Measurements from ENCODE around the gene ZNF23. TPM values are rescaled to one million over a fixed set of nuclear protein-coding genes. Genes with fewer than 3 reads are reported as not detected.
"Not testable (repeated sequence)": the region's sequence is repeated elsewhere in the genome, so short reads cannot be mapped to it uniquely, and the experiment has no call there.

The ZNF23 gene
- 10.9 TPM for total RNA-seq
- polyA plus RNA-seq (ENCODE audit: insufficient read depth in 1 of 8, insufficient read length in 8 of 8, low replicate concordance in 1 of 8), result 10 to 100 TPM in 6 of 8 donors, 1 to 10 TPM in 2; 8.8 to 11.2 (median 10.4) TPM
- long read RNA-seq, donor 1, full-length matches to known transcripts, result 2 of 2 reads
- long read RNA-seq, donor 1, partial matches to known transcripts, result 0 of 2 reads
- long read RNA-seq, donor 1, other reads (novel, unspliced or antisense), result 0 of 2 reads
- long read RNA-seq, donor 2, result 0 reads
- long read RNA-seq, donor 3, full-length matches to known transcripts, result 4 of 4 reads
- long read RNA-seq, donor 3, partial matches to known transcripts, result 0 of 4 reads
- long read RNA-seq, donor 3, other reads (novel, unspliced or antisense), result 0 of 4 reads
- long read RNA-seq, donor 4, full-length matches to known transcripts, result 4 of 4 reads
- long read RNA-seq, donor 4, partial matches to known transcripts, result 0 of 4 reads
- long read RNA-seq, donor 4, other reads (novel, unspliced or antisense), result 0 of 4 reads
- long read RNA-seq, donor 5, full-length matches to known transcripts, result 5 of 5 reads
- long read RNA-seq, donor 5, partial matches to known transcripts, result 0 of 5 reads
- long read RNA-seq, donor 5, other reads (novel, unspliced or antisense), result 0 of 5 reads
- long read RNA-seq, donor 6, full-length matches to known transcripts, result 4 of 4 reads
- long read RNA-seq, donor 6, partial matches to known transcripts, result 0 of 4 reads
- long read RNA-seq, donor 6, other reads (novel, unspliced or antisense), result 0 of 4 reads
- long read RNA-seq, donor 7, full-length matches to known transcripts, result 5 of 5 reads
- long read RNA-seq, donor 7, partial matches to known transcripts, result 0 of 5 reads
- long read RNA-seq, donor 7, other reads (novel, unspliced or antisense), result 0 of 5 reads
- long read RNA-seq, donor 8, full-length matches to known transcripts, result 5 of 5 reads
- long read RNA-seq, donor 8, partial matches to known transcripts, result 0 of 5 reads
- long read RNA-seq, donor 8, other reads (novel, unspliced or antisense), result 0 of 5 reads
- long read RNA-seq, donor 9, full-length matches to known transcripts, result 8 of 8 reads
- long read RNA-seq, donor 9, partial matches to known transcripts, result 0 of 8 reads
- long read RNA-seq, donor 9, other reads (novel, unspliced or antisense), result 0 of 8 reads
- long read RNA-seq, donor 10, full-length matches to known transcripts, result 12 of 12 reads
- long read RNA-seq, donor 10, partial matches to known transcripts, result 0 of 12 reads
- long read RNA-seq, donor 10, other reads (novel, unspliced or antisense), result 0 of 12 reads
- long read RNA-seq, donor 11, full-length matches to known transcripts, result 5 of 5 reads
- long read RNA-seq, donor 11, partial matches to known transcripts, result 0 of 5 reads
- long read RNA-seq, donor 11, other reads (novel, unspliced or antisense), result 0 of 5 reads

- 0% methylated on average over 39 of the region's 52 CpGs for WGBS (ENCODE audit: insufficient coverage)
- Histone ChIP-seq H3K9me3 (replicated peaks; ENCODE audit: control insufficient read depth, low read depth, low read length) (no peaks in the 10 kb centered on the region), H3K27me3 (ENCODE audit: control insufficient read depth, insufficient read depth, low read length) (no peaks in the 10 kb centered on the region), H3K4me1 (ENCODE audit: control insufficient read depth, insufficient read depth, low read length) (peaks cover 5% of the 10 kb centered on the region), H3K36me3 (ENCODE audit: control insufficient read depth, insufficient read depth, low read length) (no peaks in the 10 kb centered on the region), H3K4me3 (ENCODE audit: low read length) (peak within 1 kb of the TSS; percentile 99), H3K27ac (ENCODE audit: low read length) (peak within 1 kb of the TSS; percentile 85)
- peak; percentile 87 for DNase-seq
These were observed at the start of gene ZNF23 for GRCh38 chr16:71461686-71462648. Gene ZNF23 (minus strand): TSS chr16:71462247. CDS start chr16:71456796, 5,451 bp downstream.

GRCh38 chr16:71507061-71507460 is 45.0 kb upstream of the ZNF23 start:
- no CpG with 5 or more reads among the region's 1 CpG for WGBS (ENCODE audit: insufficient coverage)
- H3K27ac ChIP-seq (ENCODE audit: low read length), result no peak overlapping the region

DNA sequence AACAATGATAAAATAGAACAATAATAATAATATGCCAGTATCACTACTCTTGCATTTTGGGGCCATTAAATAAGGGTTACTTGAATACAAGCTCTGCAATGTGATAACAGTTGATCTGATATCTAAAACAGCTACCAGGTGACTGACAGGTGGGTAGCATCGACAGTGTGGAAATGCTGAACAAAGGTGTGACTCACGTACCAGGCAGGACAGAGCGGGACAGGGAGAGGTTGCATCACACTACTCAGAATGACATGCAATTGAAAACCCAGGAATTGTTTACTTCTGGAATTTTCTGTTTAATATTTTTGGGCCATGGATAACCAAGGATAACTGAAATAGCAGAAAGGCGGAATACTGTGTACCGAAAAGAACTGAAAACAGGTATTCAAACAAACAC is 42.9 kb upstream of the ZNF23 start:
- Histone ChIP-seq H3K4me1 (ENCODE audit: control insufficient read depth, insufficient read depth, low read length) (no peaks in the 10 kb centered on the region), H3K27ac (ENCODE audit: low read length) (no peak overlapping the region), H3K27me3 (ENCODE audit: control insufficient read depth, insufficient read depth, low read length) (peaks cover 3% of the 10 kb centered on the region), H3K4me3 (ENCODE audit: low read length) (no peak overlapping the region), H3K36me3 (ENCODE audit: control insufficient read depth, insufficient read depth, low read length) (no peaks in the 10 kb centered on the region), H3K9me3 (replicated peaks; ENCODE audit: control insufficient read depth, low read depth, low read length) (no peaks in the 10 kb centered on the region)
- no CpG with 5 or more reads among the region's 5 CpGs for WGBS (ENCODE audit: insufficient coverage)
- no peak for DNase-seq

More at GRCh38 chr16:71507061-71507460, 45.0 kb upstream of the ZNF23 start:
- Histone ChIP-seq H3K9me3 (replicated peaks; ENCODE audit: control insufficient read depth, low read depth, low read length) (no peaks in the 10 kb centered on the region), H3K27me3 (ENCODE audit: control insufficient read depth, insufficient read depth, low read length) (no peaks in the 10 kb centered on the region), H3K4me1 (ENCODE audit: control insufficient read depth, insufficient read depth, low read length) (no peaks in the 10 kb centered on the region), H3K4me3 (ENCODE audit: low read length) (no peak overlapping the region), H3K36me3 (ENCODE audit: control insufficient read depth, insufficient read depth, low read length) (no peaks in the 10 kb centered on the region)
- no peak for DNase-seq

- DNase-seq; H3K9me3 ChIP-seq (replicated peaks; ENCODE audit: control insufficient read depth, low read depth, low read length); H3K4me1 ChIP-seq (ENCODE audit: control insufficient read depth, insufficient read depth, low read length); H3K27ac ChIP-seq (ENCODE audit: low read length); H3K4me3 ChIP-seq (ENCODE audit: low read length); H3K36me3 ChIP-seq (ENCODE audit: control insufficient read depth, insufficient read depth, low read length); H3K27me3 ChIP-seq (ENCODE audit: control insufficient read depth, insufficient read depth, low read length): not testable (repeated sequence)
- WGBS (ENCODE audit: insufficient coverage), result 89% methylated on average over 4 of the region's 7 CpGs
These were observed 42.0 kb upstream of the ZNF23 start for GRCh38 chr16:71504051-71504450.

DNA sequence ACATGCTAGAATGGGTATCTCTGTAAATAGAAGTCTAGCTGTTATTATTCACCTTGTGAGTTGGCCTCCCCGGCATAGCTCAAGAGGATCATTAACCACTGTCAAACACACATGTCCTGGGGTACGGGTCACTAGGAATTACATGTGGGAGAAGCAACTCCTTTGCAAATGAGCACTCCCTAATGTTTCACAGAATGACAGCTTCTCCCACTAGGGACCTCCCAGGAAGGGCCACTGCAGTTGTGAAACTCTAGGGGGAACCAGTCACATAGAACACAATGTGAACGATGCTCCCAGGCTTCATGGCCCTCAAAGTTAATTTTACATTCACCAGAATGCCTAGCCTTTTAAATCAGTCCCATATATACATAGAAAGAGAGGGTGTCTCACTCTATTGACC is 39.5 kb upstream of the ZNF23 start:
- Histone ChIP-seq H3K27me3 (ENCODE audit: control insufficient read depth, insufficient read depth, low read length) (peaks cover 3% of the 10 kb centered on the region), H3K36me3 (ENCODE audit: control insufficient read depth, insufficient read depth, low read length) (no peaks in the 10 kb centered on the region), H3K27ac (ENCODE audit: low read length) (no peak overlapping the region), H3K4me3 (ENCODE audit: low read length) (no peak overlapping the region), H3K4me1 (ENCODE audit: control insufficient read depth, insufficient read depth, low read length) (no peaks in the 10 kb centered on the region), H3K9me3 (replicated peaks; ENCODE audit: control insufficient read depth, low read depth, low read length) (no peaks in the 10 kb centered on the region)
- no peak for DNase-seq
- WGBS (ENCODE audit: insufficient coverage), result no CpG with 5 or more reads among the region's 3 CpGs

DNA sequence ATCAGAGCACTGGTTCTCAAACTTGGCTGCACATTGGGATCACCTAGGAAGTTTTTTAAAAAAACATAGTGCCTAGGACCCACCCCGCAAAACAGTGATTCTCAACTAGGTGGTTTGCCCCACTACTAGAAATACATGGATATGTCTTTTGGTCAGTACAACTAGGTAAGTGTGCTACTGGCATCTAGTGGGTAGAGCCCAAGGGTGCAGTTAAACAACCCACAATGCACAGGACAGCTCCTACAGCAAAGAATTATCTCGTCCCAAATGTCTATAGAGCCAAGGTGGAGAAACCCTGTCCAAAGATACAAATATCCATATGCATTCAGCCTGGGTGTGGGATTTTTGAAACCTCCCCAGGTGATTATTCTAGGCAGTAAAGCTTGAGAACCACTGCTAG is 38.9 kb upstream of the ZNF23 start:
- peaks cover 3% of the 10 kb centered on the region for H3K27me3 ChIP-seq (ENCODE audit: control insufficient read depth, insufficient read depth, low read length)
- H3K9me3 ChIP-seq (replicated peaks; ENCODE audit: control insufficient read depth, low read depth, low read length), result no peaks in the 10 kb centered on the region
- no peaks in the 10 kb centered on the region for H3K4me1 ChIP-seq (ENCODE audit: control insufficient read depth, insufficient read depth, low read length)
- no peaks in the 10 kb centered on the region for H3K36me3 ChIP-seq (ENCODE audit: control insufficient read depth, insufficient read depth, low read length)
- no CpG with 5 or more reads among the region's 2 CpGs for WGBS (ENCODE audit: insufficient coverage)
- no peak for DNase-seq
- no peak overlapping the region for H3K27ac ChIP-seq (ENCODE audit: low read length)
- no peak overlapping the region for H3K4me3 ChIP-seq (ENCODE audit: low read length)

GRCh38 chr16:71499775-71500364 is 37.8 kb upstream of the ZNF23 start:
- 0% methylated on average over 2 of the region's 3 CpGs for WGBS (ENCODE audit: insufficient coverage)
- peak; percentile 64 for DNase-seq
- H3K4me3 ChIP-seq (ENCODE audit: low read length), result no peak overlapping the region
- H3K9me3 ChIP-seq (replicated peaks; ENCODE audit: control insufficient read depth, low read depth, low read length), result no peaks in the 10 kb centered on the region
- H3K27ac ChIP-seq (ENCODE audit: low read length), result no peak overlapping the region
- H3K4me1 ChIP-seq (ENCODE audit: control insufficient read depth, insufficient read depth, low read length), result no peaks in the 10 kb centered on the region
- no peaks in the 10 kb centered on the region for H3K36me3 ChIP-seq (ENCODE audit: control insufficient read depth, insufficient read depth, low read length)
- H3K27me3 ChIP-seq (ENCODE audit: control insufficient read depth, insufficient read depth, low read length), result peaks cover 3% of the 10 kb centered on the region

- Histone ChIP-seq H3K4me1 (ENCODE audit: control insufficient read depth, insufficient read depth, low read length) (no peaks in the 10 kb centered on the region), H3K27ac (ENCODE audit: low read length) (no peak overlapping the region), H3K4me3 (ENCODE audit: low read length) (no peak overlapping the region), H3K27me3 (ENCODE audit: control insufficient read depth, insufficient read depth, low read length) (peaks cover 3% of the 10 kb centered on the region), H3K9me3 (replicated peaks; ENCODE audit: control insufficient read depth, low read depth, low read length) (no peaks in the 10 kb centered on the region), H3K36me3 (ENCODE audit: control insufficient read depth, insufficient read depth, low read length) (no peaks in the 10 kb centered on the region)
- no peak for DNase-seq
- WGBS (ENCODE audit: insufficient coverage), result 100% methylated on average over 1 of the region's 3 CpGs
These were observed 36.0 kb upstream of the ZNF23 start for GRCh38 chr16:71498031-71498430.
